GM13977 (cell line): ENCODE results near the gene PWP2.

Source experiments
- DNase-seq: peaks from one replicate; pipeline ENCODE4 v3.0.0; 2012; ENCODE audit warnings: low spot score
- in situ Hi-C: fragments of 300-500 bp; cut with MboI; formaldehyde crosslinking; loops from one replicate; pipeline ENCODE4 v1.12.0; 2022; ENCODE audit warnings: low sequenced_read_pairs, low pct_unique_long_range_greater_than_20kb, mixed read lengths, inconsistent platforms; ENCODE audit not compliant: unreplicated experiment
- TF ChIP-seq, protein P1 (sequence below): IDR thresholded peaks from 2 replicates; pipeline ENCODE4 v1.5.1; 2012; ENCODE audit warnings: mild to moderate bottlenecking, control low read depth; ENCODE audit not compliant: insufficient read depth; ENCODE audit errors: extremely low read depth, missing control alignments

The PWP2 gene

DNA sequence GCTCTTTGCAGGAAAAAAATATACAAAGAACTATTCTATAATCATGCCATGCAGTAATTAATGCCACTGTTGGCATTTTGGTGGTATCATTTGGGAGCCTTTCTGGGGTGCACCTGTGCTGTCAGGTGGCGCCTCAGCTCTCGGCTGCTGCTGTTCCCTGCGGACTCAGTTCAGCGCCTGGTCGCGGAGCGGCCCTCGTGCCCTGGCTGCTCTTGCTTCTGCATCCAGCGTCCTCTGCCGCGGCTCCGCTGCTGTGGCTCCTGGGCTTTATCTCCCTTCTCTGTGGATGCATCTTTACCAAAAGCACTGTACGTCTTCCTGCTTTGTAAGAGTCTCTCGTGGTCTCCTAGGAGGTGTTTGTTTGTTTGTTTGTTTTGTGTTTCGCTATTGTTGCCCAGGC lies 35.1 kb upstream of the PWP2 start:
- in situ Hi-C loops = no loop called here
- TF ChIP-seq, protein P1, sequence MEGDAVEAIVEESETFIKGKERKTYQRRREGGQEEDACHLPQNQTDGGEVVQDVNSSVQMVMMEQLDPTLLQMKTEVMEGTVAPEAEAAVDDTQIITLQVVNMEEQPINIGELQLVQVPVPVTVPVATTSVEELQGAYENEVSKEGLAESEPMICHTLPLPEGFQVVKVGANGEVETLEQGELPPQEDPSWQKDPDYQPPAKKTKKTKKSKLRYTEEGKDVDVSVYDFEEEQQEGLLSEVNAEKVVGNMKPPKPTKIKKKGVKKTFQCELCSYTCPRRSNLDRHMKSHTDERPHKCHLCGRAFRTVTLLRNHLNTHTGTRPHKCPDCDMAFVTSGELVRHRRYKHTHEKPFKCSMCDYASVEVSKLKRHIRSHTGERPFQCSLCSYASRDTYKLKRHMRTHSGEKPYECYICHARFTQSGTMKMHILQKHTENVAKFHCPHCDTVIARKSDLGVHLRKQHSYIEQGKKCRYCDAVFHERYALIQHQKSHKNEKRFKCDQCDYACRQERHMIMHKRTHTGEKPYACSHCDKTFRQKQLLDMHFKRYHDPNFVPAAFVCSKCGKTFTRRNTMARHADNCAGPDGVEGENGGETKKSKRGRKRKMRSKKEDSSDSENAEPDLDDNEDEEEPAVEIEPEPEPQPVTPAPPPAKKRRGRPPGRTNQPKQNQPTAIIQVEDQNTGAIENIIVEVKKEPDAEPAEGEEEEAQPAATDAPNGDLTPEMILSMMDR = no peak
- DNase-seq = no peak

DNA sequence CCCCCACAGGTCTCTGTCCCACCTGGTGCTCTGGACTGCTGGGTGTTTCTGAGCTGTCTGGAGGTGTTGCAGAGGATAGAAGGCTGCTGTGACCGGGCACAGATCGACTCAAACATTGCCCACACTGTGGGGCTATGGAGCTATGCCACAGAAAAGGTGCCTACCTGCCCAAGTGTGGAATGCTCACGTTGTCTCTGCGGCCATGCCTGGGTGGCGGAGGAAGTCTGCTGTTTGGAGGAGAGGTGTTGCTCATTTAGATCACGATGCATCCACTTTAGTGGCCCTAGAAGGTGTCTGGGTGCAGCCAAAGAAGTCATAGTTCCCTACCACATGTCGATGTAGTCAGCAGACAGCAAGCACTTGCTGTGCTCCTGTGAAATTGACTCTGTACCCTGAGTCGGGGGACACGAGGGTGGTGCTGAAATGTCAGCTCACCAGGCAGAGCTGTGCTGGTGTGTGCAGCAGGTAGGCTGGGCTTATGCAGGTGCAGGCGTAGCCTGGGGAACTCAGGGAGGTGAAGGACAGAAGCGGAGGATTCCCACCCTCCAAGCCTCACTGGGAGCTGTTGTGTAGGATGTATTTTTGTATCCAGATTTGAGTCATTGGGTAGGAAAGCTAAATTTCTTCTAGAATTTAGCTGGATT lies 32.8 kb upstream of the PWP2 start:
- TF ChIP-seq, protein P1 = no peak
- no peak for DNase-seq
- in situ Hi-C loops = no loop called here

DNA sequence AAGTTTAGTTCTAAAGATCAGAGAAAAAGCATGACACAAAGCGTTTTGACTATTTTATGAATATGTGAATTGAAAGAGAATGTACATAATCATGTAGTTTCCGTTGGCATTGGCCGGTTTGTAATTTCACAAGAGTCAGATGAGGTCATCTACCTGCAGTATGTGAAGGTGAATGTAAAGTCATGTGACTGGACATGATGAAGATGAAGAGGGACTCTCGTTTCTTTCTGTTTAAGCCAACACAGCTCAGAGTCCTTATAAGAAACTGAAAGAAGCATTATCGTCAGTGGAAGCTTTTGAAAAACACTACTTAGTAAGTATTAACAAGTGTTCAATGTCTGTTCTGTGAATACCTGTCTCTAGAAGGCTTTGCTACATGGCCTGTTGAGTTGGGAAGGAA lies 30.9 kb upstream of the PWP2 start:
- TF ChIP-seq, protein P1 = no peak
- DNase-seq = no peak
- in situ Hi-C loops = loop anchor here (25.0 kb wide), 2 partner anchors 211 to 386 kb away; partner anchors contain the start of genes AIRE and LRRC3

DNA sequence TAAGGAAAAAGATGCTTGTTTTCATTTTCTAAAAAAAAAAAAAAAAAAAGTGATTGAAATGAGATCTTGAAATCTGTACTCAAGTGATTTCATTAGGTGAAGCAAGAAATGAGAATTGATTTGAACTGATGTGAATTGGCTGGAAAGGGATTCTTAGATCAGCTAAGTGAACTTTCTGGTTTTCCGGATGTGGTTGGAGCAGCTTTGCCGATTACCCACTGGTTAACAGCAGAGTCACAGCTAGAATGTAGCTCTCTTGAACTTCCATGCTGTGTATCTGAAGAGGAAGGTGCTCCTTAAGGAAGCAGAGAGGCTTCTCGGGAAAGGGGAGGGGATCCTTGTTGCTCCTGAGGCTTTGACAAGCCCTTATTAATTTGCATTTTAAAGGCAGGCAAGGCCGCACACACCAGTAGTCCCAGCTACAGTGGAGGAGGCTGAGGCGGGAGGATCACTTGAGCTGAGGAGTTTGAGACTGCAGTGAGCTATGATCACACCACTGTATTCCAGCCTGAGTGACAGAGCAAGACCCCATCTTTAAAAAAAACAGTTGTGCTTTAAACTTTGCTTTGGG lies 28.7 kb upstream of the PWP2 start:
- TF ChIP-seq, protein P1 = no peak
- no peak for DNase-seq
- in situ Hi-C loops = loop anchor here (25.0 kb wide), 2 partner anchors 209 to 384 kb away; partner anchors contain the start of genes AIRE and LRRC3

DNA sequence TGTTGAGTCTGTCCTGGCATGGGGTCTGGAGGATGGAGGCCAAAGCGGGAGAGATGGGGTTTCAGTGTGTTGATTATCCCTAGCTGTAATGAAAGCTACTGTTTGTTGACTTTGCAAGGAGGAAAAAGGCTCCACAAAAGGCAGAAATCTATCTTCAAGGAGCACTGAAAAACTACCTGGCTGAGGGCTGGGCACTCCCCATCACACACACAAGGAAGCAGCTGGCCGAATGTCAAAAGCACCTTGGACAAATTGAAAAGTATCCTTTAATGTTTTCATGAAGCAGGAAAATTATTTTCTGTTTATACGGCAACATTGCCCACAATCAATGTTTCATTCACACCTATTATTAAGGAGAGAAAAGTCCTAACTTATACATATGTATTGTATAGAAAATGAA lies 27.8 kb upstream of the PWP2 start:
- TF ChIP-seq, protein P1 = no peak
- DNase-seq = no peak
- in situ Hi-C loops = loop anchor here (25.0 kb wide), 2 partner anchors 208 to 383 kb away; partner anchors contain the start of genes AIRE and LRRC3

DNA sequence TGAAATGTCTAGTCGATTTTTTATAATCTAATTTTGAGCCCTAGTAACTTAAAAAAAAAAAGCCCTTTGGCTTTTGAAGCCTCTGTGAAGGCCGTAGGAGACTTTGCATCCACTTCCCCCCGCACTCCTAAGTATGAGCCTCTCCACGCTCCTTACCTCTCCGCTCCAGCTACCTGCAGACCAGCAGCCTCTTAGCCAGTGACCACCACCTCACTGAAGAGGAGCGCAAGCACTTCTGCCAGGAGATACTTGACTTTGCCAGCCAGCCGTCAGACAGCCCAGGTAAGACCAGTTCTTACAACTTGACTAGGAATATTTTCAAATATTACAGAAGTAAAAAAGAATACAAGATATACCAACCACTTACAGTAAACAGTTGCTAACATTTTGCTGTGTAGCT lies 27.4 kb upstream of the PWP2 start:
- TF ChIP-seq, protein P1 = no peak
- no peak for DNase-seq
- in situ Hi-C loops = loop anchor here (25.0 kb wide), 2 partner anchors 207 to 382 kb away; partner anchors contain the start of genes AIRE and LRRC3
